H9 (cell line): ENCODE results near the gene KCTD1. TPM values are rescaled to one million over a fixed set of nuclear protein-coding genes. Genes with fewer than 3 reads are reported as not detected.

ENCODE experiments used
- DNase-seq: peaks from one replicate; pipeline ENCODE4 v3.0.0-alpha.2; 2017
- H2AFZ ChIP-seq: one replicate; pipeline ENCODE4 v1.6.1; 2013; ENCODE audit warnings: mild to moderate bottlenecking, low read length, control low read depth, moderate library complexity
- H2AK5ac ChIP-seq: 2 replicates; pipeline ENCODE4 v1.6.1; 2013; ENCODE audit warnings: low read length, control low read depth, mixed read lengths; ENCODE audit not compliant: insufficient read length
- H2BK120ac ChIP-seq: one replicate; pipeline ENCODE4 v1.6.1; 2013; ENCODE audit warnings: low read depth, mild to moderate bottlenecking, low read length, control low read depth, inconsistent platforms; ENCODE audit not compliant: poor library complexity, severe bottlenecking
- H2BK12ac ChIP-seq: 2 replicates; pipeline ENCODE4 v1.6.1; 2013; ENCODE audit warnings: low read length, control low read depth, mixed read lengths, low read depth; ENCODE audit not compliant: insufficient read length
- H2BK15ac ChIP-seq: 2 replicates; pipeline ENCODE4 v1.6.1; 2013; ENCODE audit warnings: low read depth, low read length, control low read depth
- H2BK20ac ChIP-seq: one replicate; pipeline ENCODE4 v1.6.1; 2013; ENCODE audit warnings: low read depth, mild to moderate bottlenecking, low read length, control low read depth, inconsistent platforms; ENCODE audit not compliant: poor library complexity, severe bottlenecking
- H2BK5ac ChIP-seq: 2 replicates; pipeline ENCODE4 v1.6.1; 2013; ENCODE audit warnings: low read length, control low read depth, mixed read lengths; ENCODE audit not compliant: insufficient read length
- H3K14ac ChIP-seq: 2 replicates; pipeline ENCODE4 v1.6.1; 2013; ENCODE audit warnings: low read length, control low read depth; ENCODE audit not compliant: insufficient read depth
- H3K18ac ChIP-seq: 2 replicates; pipeline ENCODE4 v1.6.1; 2013; ENCODE audit warnings: low read depth, mild to moderate bottlenecking, mixed read lengths, low read length, control low read depth; ENCODE audit not compliant: insufficient read length
- H3K23ac ChIP-seq: 2 replicates; pipeline ENCODE4 v1.6.1; 2013; ENCODE audit warnings: low read length, control low read depth, mixed read lengths, low read depth; ENCODE audit not compliant: insufficient read length
- H3K23me2 ChIP-seq: 2 replicates; pipeline ENCODE4 v1.6.1; 2013; ENCODE audit warnings: low read depth, mild to moderate bottlenecking, mixed read lengths, low read length, control low read depth; ENCODE audit not compliant: insufficient read length, poor library complexity, severe bottlenecking
- H3K27ac ChIP-seq: 2 replicates; pipeline ENCODE4 v1.5.1; 2013; ENCODE audit warnings: low read length, control low read depth, mixed read lengths, low read depth; ENCODE audit not compliant: insufficient read length
- H3K27me3 ChIP-seq: 2 replicates; pipeline ENCODE4 v1.6.1; 2013; ENCODE audit warnings: low read length, control low read depth, inconsistent platforms; ENCODE audit not compliant: insufficient read depth
- H3K4ac ChIP-seq: 2 replicates; pipeline ENCODE4 v1.6.1; 2013; ENCODE audit warnings: low read depth, mild to moderate bottlenecking, control low read depth, inconsistent platforms, low read length, moderate library complexity
- H3K4me1 ChIP-seq: 2 replicates; pipeline ENCODE4 v1.6.1; 2013; ENCODE audit warnings: low read length, control low read depth, inconsistent platforms; ENCODE audit not compliant: insufficient read depth
- H3K4me2 ChIP-seq: 2 replicates; pipeline ENCODE4 v1.6.1; 2013; ENCODE audit warnings: low read length, control low read depth, mixed read lengths; ENCODE audit not compliant: insufficient read length, insufficient read depth
- H3K56ac ChIP-seq: 2 replicates; pipeline ENCODE4 v1.6.1; 2013; ENCODE audit warnings: low read depth, mild to moderate bottlenecking, mixed read lengths, low read length, control low read depth; ENCODE audit not compliant: insufficient read length
- H3K79me1 ChIP-seq: 2 replicates; pipeline ENCODE4 v1.6.1; 2013; ENCODE audit warnings: low read depth, mild to moderate bottlenecking, moderate library complexity, low read length, control low read depth, inconsistent platforms; ENCODE audit not compliant: insufficient read depth, poor library complexity, severe bottlenecking
- H3K79me2 ChIP-seq: 2 replicates; pipeline ENCODE4 v1.6.1; 2013; ENCODE audit warnings: low read length, control low read depth, inconsistent platforms; ENCODE audit not compliant: insufficient read depth
- H3K9ac ChIP-seq: 2 replicates; pipeline ENCODE4 v1.6.1; 2013; ENCODE audit warnings: low read length, control low read depth, mixed read lengths; ENCODE audit not compliant: insufficient read length; ENCODE audit errors: extremely low read depth
- H3K9me3 ChIP-seq: one replicate; pipeline ENCODE4 v1.6.1; 2013; ENCODE audit warnings: low read depth, low read length, inconsistent platforms; ENCODE audit not compliant: control insufficient read depth
- H3T11ph ChIP-seq: one replicate; pipeline ENCODE4 v1.6.1; 2013; ENCODE audit warnings: mild to moderate bottlenecking, low read length, control low read depth, inconsistent platforms
- H4K20me1 ChIP-seq: one replicate; pipeline ENCODE4 v1.6.1; 2013; ENCODE audit not compliant: control insufficient read depth, insufficient read length, insufficient read depth
- H4K5ac ChIP-seq: 2 replicates; pipeline ENCODE4 v1.6.1; 2013; ENCODE audit warnings: low read depth, mild to moderate bottlenecking, mixed read lengths, low read length, control low read depth; ENCODE audit not compliant: insufficient read length
- H4K8ac ChIP-seq: replicated peaks from 2 replicates; pipeline ENCODE4 v1.6.1; 2013; ENCODE audit warnings: low read length, control low read depth, mixed read lengths, low read depth; ENCODE audit not compliant: insufficient read length
- H4K91ac ChIP-seq: 2 replicates; pipeline ENCODE4 v1.6.1; 2013; ENCODE audit warnings: low read depth, mild to moderate bottlenecking, moderate library complexity, mixed read lengths, low read length, control low read depth; ENCODE audit not compliant: insufficient read length
- H3K27ac Mint-ChIP-seq, 3 experiments: 2 replicates in 2 of 3; 3 replicates in 1 of 3; pipeline ENCODE4 v1.8.0; 2020 to 2021; ENCODE audit warnings: mixed read lengths in 3 of 3, mild to moderate bottlenecking in 1 of 3, moderate library complexity in 1 of 3
- H3K27me3 Mint-ChIP-seq: 2 replicates; pipeline ENCODE4 v1.8.0; 2021; ENCODE audit warnings: low read depth, mild to moderate bottlenecking, moderate library complexity, mixed read lengths
- H3K36me3 Mint-ChIP-seq, 3 experiments: 2 replicates in 2 of 3; 3 replicates in 1 of 3; pipeline ENCODE4 v1.8.0; 2020 to 2021; ENCODE audit warnings: low read depth in 3 of 3, mixed read lengths in 3 of 3; ENCODE audit not compliant: insufficient read depth in 1 of 3
- H3K4me1 Mint-ChIP-seq, 2 experiments: 2 replicates each; pipeline ENCODE4 v1.8.0; 2020; ENCODE audit warnings: mixed read lengths in 2 of 2
- H3K4me3 Mint-ChIP-seq, 2 experiments: 2 replicates in 1 of 2; 3 replicates in 1 of 2; pipeline ENCODE4 v1.8.0; 2020 to 2021; ENCODE audit warnings: mild to moderate bottlenecking in 2 of 2, mixed read lengths in 2 of 2, moderate library complexity in 1 of 2
- H3K9me3 Mint-ChIP-seq, 2 experiments: 2 replicates in 1 of 2; 3 replicates in 1 of 2; pipeline ENCODE4 v1.8.0; 2020; ENCODE audit warnings: mild to moderate bottlenecking in 2 of 2, mixed read lengths in 2 of 2, moderate library complexity in 1 of 2
- WGBS: extraction: QIAGEN DNeasy Blood & Tissue Kit; methylation state at CpG from one replicate; pipeline ENCODE4 v1.1.7; 2013; ENCODE audit warnings: missing lambda C conversion rate, low lambda C conversion rate, mixed read lengths; ENCODE audit not compliant: insufficient read length; ENCODE audit errors: extremely low coverage; 5-methylcytosine and 5-hydroxymethylcytosine counted together
- total RNA-seq: library from RNA; stranded (reverse); gene quantifications from 2 replicates; pipeline ENCODE4 v1.2.1, GENCODE V29; 2021
- TF ChIP-seq, protein P1 (sequence below): fragments of 200-600 bp; sonication (generic); conservative IDR thresholded peaks from 3 replicates; pipeline ENCODE4 v1.8.0; 2021; ENCODE audit warnings: antibody characterized with exemption, mild to moderate bottlenecking

The KCTD1 gene
- total RNA-seq, 1 experiment from 2014 or later = 10.8 TPM

DNA sequence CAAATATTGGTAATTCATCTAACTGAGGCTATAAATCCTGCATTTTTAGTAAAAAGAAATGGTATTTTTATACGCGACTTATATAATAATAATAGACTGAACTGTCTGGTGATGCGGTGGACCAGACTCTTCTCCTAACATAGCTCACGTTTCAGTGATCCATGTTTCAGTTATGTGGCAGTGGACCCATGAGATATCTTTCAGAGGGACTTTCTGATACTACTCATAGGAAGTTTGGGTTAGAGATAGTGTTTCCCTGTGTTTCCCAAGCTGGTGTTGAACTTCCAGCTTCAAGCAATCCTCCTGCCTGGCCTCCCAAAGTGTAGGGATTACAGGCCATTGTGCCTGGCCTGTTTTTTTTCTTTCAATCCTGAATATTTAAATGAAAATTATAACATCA is 59.2 kb downstream of the KCTD1 start:
- Histone ChIP-seq H3K4me1 (no peaks in the 10 kb centered on the region; the same call in 1 of the 2 replicates), H3K23ac (no peak overlapping the region), H4K5ac (no peak overlapping the region), H3K4me2 (no peak overlapping the region), H3K79me2 (no peaks in the 10 kb centered on the region), H2AFZ (no peak overlapping the region), H3K4ac (no peak overlapping the region), H3K18ac (no peak overlapping the region), H2BK5ac (no peak overlapping the region), H2AK5ac (no peak overlapping the region), H4K91ac (no peak overlapping the region), H3K27ac (no peak overlapping the region), H3K56ac (no peak overlapping the region), H3K9me3 (no peaks in the 10 kb centered on the region), H3K27me3 (no peaks in the 10 kb centered on the region), H3K23me2 (no peaks in the 10 kb centered on the region), H2BK12ac (no peak overlapping the region), H3K9ac (no peak overlapping the region), H4K20me1 (no peaks in the 10 kb centered on the region), H3K14ac (no peak overlapping the region), H2BK20ac (no peak overlapping the region), H2BK120ac (no peak overlapping the region), H3K79me1 (no peaks in the 10 kb centered on the region), H4K8ac (no peak overlapping the region), H3T11ph (no peak overlapping the region), H2BK15ac (no peak overlapping the region)
- TF ChIP-seq, protein P1, sequence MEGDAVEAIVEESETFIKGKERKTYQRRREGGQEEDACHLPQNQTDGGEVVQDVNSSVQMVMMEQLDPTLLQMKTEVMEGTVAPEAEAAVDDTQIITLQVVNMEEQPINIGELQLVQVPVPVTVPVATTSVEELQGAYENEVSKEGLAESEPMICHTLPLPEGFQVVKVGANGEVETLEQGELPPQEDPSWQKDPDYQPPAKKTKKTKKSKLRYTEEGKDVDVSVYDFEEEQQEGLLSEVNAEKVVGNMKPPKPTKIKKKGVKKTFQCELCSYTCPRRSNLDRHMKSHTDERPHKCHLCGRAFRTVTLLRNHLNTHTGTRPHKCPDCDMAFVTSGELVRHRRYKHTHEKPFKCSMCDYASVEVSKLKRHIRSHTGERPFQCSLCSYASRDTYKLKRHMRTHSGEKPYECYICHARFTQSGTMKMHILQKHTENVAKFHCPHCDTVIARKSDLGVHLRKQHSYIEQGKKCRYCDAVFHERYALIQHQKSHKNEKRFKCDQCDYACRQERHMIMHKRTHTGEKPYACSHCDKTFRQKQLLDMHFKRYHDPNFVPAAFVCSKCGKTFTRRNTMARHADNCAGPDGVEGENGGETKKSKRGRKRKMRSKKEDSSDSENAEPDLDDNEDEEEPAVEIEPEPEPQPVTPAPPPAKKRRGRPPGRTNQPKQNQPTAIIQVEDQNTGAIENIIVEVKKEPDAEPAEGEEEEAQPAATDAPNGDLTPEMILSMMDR = no peak
- H3K36me3 Mint-ChIP-seq = peaks cover 3 to 7% (median 4%) of the 10 kb centered on the region in 3 experiments; a peak in 5 of 7 replicates
- H3K4me3 Mint-ChIP-seq = no peak overlapping the region
- no CpG with 5 or more reads among the region's 4 CpGs for WGBS
- DNase-seq = no peak
- H3K4me1 Mint-ChIP-seq = peaks cover 5 to 6% of the 10 kb centered on the region in 2 experiments
- H3K27ac Mint-ChIP-seq = no peak overlapping the region
- H3K9me3 Mint-ChIP-seq = peaks cover 0 to 3% of the 10 kb centered on the region in 2 experiments; a peak in 1 of 5 replicates
- H3K27me3 Mint-ChIP-seq = no peaks in the 10 kb centered on the region
